Gastroesophageal sphincter (tissue), 4 donors: Measurements from ENCODE around the gene UBA1. TPM values are rescaled to one million over a fixed set of nuclear protein-coding genes. Genes with fewer than 3 reads are reported as not detected.

Experiments
- ATAC-seq: fragments of 150-250 bp; one replicate; pipeline ENCODE4 v1.9.1; 2016; ENCODE audit warnings: mild to moderate bottlenecking, moderate library complexity
- H3K27ac ChIP-seq, 4 donors: fragments of 200-600 bp; sonication (generic) in 3 of 4; 1 replicate in 3 of 4; 2 replicates in 1 of 4; pipeline ENCODE4 v1.5.1; 2016 to 2019
- H3K27me3 ChIP-seq: fragments of 200-600 bp; sonication (generic); one replicate; pipeline ENCODE4 v1.5.1; 2019
- H3K36me3 ChIP-seq, 2 donors: fragments of 200-600 bp; sonication (generic); one replicate each; pipeline ENCODE4 v1.5.1; 2019; ENCODE audit warnings: control low read depth in 1 of 2
- H3K4me1 ChIP-seq, 3 donors: fragments of 200-600 bp; sonication (generic); 1 replicate in 2 of 3; 2 replicates in 1 of 3; pipeline ENCODE4 v1.5.1; 2016 to 2019; ENCODE audit warnings: control low read depth in 2 of 3
- H3K4me3 ChIP-seq, 2 donors: fragments of 200-600 bp; sonication (generic); one replicate each; pipeline ENCODE4 v1.5.1; 2019; ENCODE audit warnings: mild to moderate bottlenecking in 1 of 2, moderate library complexity in 1 of 2
- H3K9me3 ChIP-seq, 3 donors: fragments of 200-600 bp; sonication (generic); one replicate each; pipeline ENCODE4 v1.5.1; 2017 to 2019; ENCODE audit warnings: control low read depth in 2 of 3
- CTCF ChIP-seq, 4 experiments: fragments of 200-600 bp in 2 of 4; fragments of 450-650 bp in 2 of 4; sonication (generic) in 1 of 4; IDR thresholded peaks; one replicate each; pipeline ENCODE4 v1.5.1; 2017 to 2019; ENCODE audit warnings: antibody characterized with exemption in 4 of 4, mild to moderate bottlenecking in 2 of 4, moderate library complexity in 2 of 4
- EP300 ChIP-seq: sonication (generic); formaldehyde crosslinking; IDR thresholded peaks from one replicate; pipeline ENCODE4 v1.6.1; 2017; ENCODE audit warnings: antibody characterized with exemption, mild to moderate bottlenecking
- POLR2A ChIP-seq, 2 donors: fragments of 450-650 bp; IDR thresholded peaks; one replicate each; pipeline ENCODE4 v1.6.1; 2017; ENCODE audit warnings: antibody characterized with exemption in 2 of 2, mild to moderate bottlenecking in 2 of 2, moderate library complexity in 1 of 2
- POLR2AphosphoS5 ChIP-seq: sonication (generic); formaldehyde crosslinking; IDR thresholded peaks from one replicate; pipeline ENCODE4 v1.6.1; 2017; ENCODE audit warnings: antibody characterized with exemption
- WGBS, 2 donors: methylation state at CpG; one replicate each; pipeline ENCODE4 v1.1.5; 2018; ENCODE audit warnings: low coverage in 1 of 2; 5-methylcytosine and 5-hydroxymethylcytosine counted together
- total RNA-seq, 4 donors: library from RNA; depleted of rRNA; stranded (reverse); fragments of >200 nt; gene quantifications; one replicate each; pipeline ENCODE4 v1.1.0, GENCODE V29; 2016

The UBA1 gene
- total RNA-seq, 4 donors from 2014 or later, result 108 to 211 (median 123) TPM

- Histone ChIP-seq H3K27ac (peak overlapping the region in 3 of 4 donors; percentile 7 to 40 (median 38)), H3K4me1 (peaks cover 0 to 56% (median 39%) of the 10 kb centered on the region in 3 donors), H3K36me3 (peaks cover 6 to 45% of the 10 kb centered on the region in 2 donors), H3K4me3 (no peak overlapping the region), H3K27me3 (no peaks in the 10 kb centered on the region), H3K9me3 (no peaks in the 10 kb centered on the region)
- WGBS, 2 donors, result 33 to 51% methylated on average over 1 to 3 of the region's 7 CpGs
- ATAC-seq, result no peak
- TF ChIP-seq POLR2AphosphoS5, result no peak
- no peak for TF ChIP-seq CTCF (IDR thresholded peaks at IDR 0.05)
- TF ChIP-seq POLR2A (IDR thresholded peaks at IDR 0.05), result no peak
- no peak for TF ChIP-seq EP300
These were observed 3.9 kb downstream of the UBA1 start for GRCh38 chrX:47197526-47197925.

DNA sequence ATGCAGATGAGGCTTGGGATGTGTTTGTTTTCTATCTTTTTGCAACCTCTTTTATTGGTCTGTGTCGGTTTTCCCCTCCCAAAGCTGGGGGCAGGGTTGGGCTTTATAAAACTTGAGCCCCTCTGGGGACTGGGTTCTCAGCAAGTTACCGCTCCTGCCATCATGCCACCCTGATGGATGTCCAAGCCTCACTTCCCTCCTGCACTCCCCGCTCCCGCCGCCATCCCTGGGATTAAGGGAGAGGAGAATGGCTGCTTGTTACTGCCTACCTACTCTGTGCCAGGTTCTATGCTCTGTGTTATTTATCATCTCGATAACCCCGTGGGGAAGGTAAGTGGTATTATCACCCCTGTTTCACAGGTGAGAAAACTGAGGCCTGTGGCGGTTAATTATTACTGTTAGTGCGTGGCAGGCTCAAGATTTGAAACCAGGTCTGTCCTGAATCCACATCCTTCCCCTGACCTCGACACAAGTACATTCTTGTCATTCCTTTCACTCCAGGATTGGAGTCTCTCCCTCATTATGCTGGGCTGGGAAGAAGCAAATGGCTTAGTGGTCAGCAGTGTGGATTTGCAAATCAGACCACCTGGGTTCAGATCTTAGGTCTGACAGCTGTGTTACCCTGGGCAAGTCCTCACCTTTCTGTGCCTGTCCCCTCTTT is 4.5 kb downstream of the UBA1 start:
- Histone ChIP-seq H3K27ac (peak overlapping the region in 3 of 4 donors; percentile 38 to 69 (median 48)), H3K4me1 (peaks cover 0 to 53% (median 37%) of the 10 kb centered on the region in 3 donors), H3K27me3 (no peaks in the 10 kb centered on the region), H3K36me3 (peaks cover 6 to 51% of the 10 kb centered on the region in 2 donors), H3K9me3 (no peaks in the 10 kb centered on the region), H3K4me3 (no peak overlapping the region)
- WGBS, 2 donors, result 33 to 66% methylated on average over 1 to 7 of the region's 10 CpGs
- ATAC-seq, result no peak
- no peak for TF ChIP-seq EP300
- no peak for TF ChIP-seq POLR2A (IDR thresholded peaks at IDR 0.05)
- TF ChIP-seq POLR2AphosphoS5, result no peak
- no peak for TF ChIP-seq CTCF (IDR thresholded peaks at IDR 0.05)

GRCh38 chrX:47198687-47199080 is 5.1 kb downstream of the UBA1 start:
- Histone ChIP-seq H3K4me3 (no peak overlapping the region), H3K36me3 (peaks cover 6 to 55% of the 10 kb centered on the region in 2 donors), H3K4me1 (peaks cover 0 to 51% (median 34%) of the 10 kb centered on the region in 3 donors), H3K9me3 (no peaks in the 10 kb centered on the region), H3K27ac (peak overlapping the region in 3 of 4 donors; percentile 38 to 69 (median 48)), H3K27me3 (no peaks in the 10 kb centered on the region)
- ATAC-seq, result no peak
- TF ChIP-seq POLR2AphosphoS5 (no peak), CTCF (IDR thresholded peaks at IDR 0.05) (no peak), POLR2A (IDR thresholded peaks at IDR 0.05) (no peak), EP300 (no peak)
- WGBS, 2 donors, result 50% methylated on average over 4 of the region's 15 CpGs; no CpG with 5 or more reads in 1 of the 2 donors

DNA sequence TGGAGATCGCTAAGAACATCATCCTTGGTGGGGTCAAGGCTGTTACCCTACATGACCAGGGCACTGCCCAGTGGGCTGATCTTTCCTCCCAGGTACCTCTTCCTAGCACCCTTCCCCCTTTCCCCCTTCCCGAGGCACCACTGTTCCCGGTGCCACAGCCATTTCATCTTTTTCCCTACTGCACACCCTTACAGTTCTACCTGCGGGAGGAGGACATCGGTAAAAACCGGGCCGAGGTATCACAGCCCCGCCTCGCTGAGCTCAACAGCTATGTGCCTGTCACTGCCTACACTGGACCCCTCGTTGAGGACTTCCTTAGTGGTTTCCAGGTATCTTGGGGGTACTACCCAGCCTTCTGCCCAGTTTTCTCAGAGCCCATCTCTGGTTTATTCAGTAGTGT is 5.7 kb downstream of the UBA1 start:
- no peak for ATAC-seq
- H3K36me3 ChIP-seq, result peaks cover 6 to 61% of the 10 kb centered on the region in 2 donors
- H3K4me1 ChIP-seq, result peaks cover 0 to 51% (median 34%) of the 10 kb centered on the region in 3 donors
- H3K4me3 ChIP-seq, result no peak overlapping the region
- no peaks in the 10 kb centered on the region for H3K27me3 ChIP-seq
- 83 to 86% methylated on average over 1 to 6 of the region's 10 CpGs for WGBS, 2 donors
- H3K27ac ChIP-seq, result peak overlapping the region in 3 of 4 donors; percentile 38 to 69 (median 48)
- TF ChIP-seq POLR2AphosphoS5, result no peak
- no peak for TF ChIP-seq EP300
- no peak for TF ChIP-seq POLR2A (IDR thresholded peaks at IDR 0.05)
- no peak for TF ChIP-seq CTCF (IDR thresholded peaks at IDR 0.05)
- H3K9me3 ChIP-seq, result no peaks in the 10 kb centered on the region
